DMS153 treated with DMSO at 0.1 percent for 48 hours (cell line): Measurements from ENCODE around the gene NSD1.
"Not testable (repeated sequence)": the region's sequence is repeated elsewhere in the genome, so short reads cannot be mapped to it uniquely, and the experiment has no call there.

Experiments used
- DNase-seq: peaks from one replicate; lab custom pipeline; 2025; ENCODE audit not compliant: unreplicated experiment; lab: John Stamatoyannopoulos, UW

Gene NSD1

GRCh38 chr5:177126771-177127170 is 6.8 kb upstream of the NSD1 start:
- no peak for DNase-seq

- no peak for DNase-seq
These were observed 5.0 kb upstream of the NSD1 start for GRCh38 chr5:177128551-177128981.

- DNase-seq, result no peak
These were observed 3.2 kb upstream of the NSD1 start for GRCh38 chr5:177130211-177131018.

- DNase-seq, result no peak
These were observed 2.6 kb upstream of the NSD1 start for GRCh38 chr5:177131019-177131320.

DNA sequence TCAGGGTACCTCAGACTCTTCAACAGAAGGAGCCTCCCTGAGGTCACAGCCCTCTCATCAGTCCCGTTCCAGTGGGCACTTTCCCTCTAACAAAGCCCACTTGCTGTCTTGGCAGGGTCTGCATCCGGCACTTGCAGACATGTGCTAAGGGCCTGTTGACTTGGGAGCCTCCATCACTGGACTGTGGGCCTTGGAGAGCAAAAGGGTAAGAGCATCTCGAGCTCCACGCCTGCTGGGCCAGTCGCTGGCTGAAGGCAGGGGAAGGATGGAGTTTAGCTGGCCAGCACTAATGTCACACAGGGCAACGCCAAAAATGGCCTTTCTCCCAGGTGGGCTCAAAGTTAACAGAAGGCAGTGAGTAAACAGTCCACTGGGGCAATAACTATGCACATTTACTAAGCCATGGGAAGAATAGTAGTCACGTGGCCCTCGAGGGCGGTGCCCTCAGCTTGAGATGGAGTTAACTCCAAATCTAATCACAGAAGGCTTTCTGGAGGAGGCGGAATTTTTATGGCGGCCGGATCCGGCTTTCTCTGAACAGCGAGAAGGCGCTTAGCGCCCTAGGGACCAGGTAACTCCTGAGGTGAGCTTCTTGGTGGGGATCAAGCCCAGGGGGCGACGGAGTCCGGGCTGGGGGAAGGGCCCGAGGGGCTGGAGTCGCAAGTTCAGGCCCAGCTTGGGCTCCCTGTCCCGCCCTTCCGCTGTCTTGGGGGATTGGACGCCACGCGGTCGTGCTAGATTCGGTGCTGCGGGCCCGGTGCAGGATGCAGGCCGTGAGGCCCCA is 2.0 kb upstream of the NSD1 start:
- DNase-seq, result no peak

DNA sequence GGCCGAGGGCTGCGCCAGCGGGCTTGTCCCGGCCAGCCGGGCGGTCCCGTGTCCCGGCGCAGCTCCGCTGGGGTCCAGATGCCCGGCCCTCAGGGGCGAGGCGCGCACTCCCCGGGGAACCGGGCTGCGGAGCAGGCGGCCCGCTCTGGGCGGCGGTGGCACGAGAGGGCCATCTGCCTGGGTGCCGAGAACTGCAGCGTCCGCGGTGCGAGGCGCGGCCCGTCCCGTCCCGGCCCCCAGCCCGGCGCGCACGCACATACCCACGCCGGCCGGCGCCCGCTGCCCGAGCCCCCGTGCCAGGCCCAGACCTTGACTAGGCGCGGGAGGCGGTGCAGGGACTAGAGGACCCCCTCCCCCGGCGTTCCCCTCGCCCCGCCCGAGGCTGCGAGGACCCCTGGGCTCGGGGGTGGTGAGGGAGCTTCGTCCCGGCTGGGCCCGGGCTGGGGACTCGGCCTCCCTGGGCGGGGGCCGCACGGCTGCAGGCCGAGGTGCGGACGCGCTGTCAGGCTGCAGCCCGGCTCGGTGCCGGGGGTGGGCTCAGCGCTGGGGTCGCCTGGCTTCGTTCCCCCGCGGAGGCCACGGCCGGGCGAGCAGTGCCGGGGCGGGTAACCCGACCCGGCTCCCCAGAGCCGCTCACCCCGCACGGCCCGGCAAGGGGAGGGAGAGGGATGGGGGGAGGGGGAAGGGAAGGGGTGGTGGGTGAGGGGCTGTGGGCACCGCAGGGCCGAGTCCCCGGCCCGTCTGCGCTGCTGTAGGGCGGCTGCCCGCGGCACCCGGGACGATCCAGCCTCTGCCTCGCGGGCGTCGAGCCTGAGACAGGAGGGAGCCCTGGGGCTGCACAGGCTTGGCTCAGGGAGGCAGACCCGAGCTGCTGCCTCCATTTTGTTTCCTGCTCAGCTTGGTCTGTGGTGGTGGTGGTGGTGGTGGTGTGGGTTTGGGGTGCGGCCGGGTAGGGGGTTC is 1.2 kb upstream of the NSD1 start:
- no peak for DNase-seq

DNA sequence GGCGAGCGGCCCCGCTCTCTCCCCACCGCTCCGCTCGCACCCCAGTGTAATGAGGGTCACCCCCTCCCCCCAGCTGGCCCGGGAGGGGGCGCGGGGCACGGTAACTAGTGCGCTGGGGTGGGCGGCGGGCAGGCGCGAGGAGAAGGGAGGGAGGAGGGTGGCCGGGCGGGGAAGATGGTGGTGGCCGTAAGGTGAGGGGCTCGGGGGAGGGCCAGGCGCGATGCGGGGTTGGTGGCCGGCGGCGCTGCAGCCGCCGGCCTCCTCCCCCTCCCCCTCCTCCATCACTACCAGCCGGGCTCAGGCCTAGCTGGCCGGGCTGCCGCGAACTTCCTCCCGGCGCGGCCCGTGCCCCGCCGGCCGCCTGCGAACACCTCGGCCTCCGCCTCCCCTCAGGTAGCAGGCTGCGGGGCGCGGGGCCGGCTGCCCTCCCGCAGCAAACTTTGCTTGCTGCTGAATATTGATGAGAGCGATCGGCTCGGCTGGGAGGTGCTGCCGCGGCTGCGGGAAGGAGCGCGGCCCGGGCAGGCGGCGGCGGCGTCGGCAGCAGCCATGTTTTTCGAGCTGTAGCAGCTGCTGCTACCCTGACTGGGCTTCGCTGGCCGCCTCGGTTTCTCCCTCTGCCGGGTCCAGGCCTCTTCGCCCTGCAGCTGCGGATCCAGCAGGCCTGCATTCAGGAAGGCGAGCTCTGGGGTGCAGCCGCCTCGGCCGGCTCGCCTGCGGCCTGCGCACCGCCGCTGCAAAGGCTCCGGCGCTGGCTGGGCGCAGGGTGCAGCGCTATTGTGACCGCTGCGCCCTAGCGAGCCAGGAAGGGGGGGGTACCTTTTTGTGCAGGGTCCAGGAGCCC is 502 bp downstream of the NSD1 start:
- DNase-seq, result no peak

DNA sequence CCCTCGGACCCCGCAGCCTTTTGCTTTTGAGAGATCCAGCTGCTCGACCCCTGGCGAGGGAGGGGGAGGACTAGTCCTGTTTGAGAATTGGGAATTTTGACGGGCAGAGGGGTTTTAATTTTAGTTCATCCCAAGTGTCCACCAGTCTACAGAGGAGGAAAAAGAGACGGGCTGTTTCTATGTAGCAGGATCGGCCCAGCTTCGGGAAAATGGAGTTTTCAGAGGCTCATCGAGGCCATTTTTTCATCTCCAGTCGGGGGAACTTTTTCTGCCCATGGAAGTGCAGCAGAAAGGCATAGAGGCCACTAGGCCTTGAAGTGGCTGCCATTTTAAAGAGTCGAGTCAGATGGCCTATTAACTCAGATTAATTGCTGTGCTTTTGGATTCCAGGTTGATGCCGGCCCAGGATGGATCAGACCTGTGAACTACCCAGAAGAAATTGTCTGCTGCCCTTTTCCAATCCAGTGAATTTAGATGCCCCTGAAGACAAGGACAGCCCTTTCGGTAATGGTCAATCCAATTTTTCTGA is 1.2 kb downstream of the NSD1 start:
- DNase-seq, result no peak

- no peak for DNase-seq
These were observed 6.7 kb downstream of the NSD1 start for GRCh38 chr5:177140312-177140711.

GRCh38 chr5:177141496-177141895 is 7.9 kb downstream of the NSD1 start:
- DNase-seq, result no peak

GRCh38 chr5:177142098-177142611 is 8.6 kb downstream of the NSD1 start:
- DNase-seq, result no peak

GRCh38 chr5:177142778-177143177 is 9.2 kb downstream of the NSD1 start:
- no peak for DNase-seq

DNA sequence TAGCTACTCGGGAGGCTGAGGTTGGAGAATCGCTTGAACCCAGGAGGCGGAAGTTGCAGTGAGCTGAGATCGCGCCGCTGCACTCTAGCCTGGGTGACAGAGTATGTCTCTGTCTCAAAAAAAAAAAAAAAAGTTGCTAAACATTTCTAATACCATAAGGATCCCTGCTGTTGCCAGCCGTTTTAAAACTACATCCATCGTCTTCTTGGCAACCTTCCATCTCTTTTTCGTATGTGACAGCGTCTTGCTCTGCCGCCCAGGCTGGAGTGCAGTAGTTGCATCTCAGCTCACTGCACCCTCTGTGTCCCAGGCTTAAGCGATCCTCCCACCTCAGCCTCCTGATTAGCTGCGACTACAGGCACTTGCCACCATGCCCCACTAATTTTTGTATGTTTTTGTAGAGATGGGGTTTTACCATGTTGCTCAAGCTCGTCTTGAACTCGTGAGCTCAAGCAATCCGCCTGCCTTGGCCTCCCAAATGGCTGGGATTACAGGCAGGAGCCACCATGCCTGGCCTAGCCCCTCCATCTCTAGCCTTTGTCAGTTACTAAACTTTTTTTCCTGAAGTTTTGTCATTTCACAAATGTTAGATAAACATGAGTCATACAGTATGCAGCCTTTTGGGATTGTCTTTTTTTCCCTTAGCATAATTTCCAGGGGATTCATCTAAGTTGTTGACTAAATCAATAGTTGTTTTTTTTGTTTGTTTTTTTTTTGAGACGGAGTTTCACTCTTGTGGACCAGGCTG is 13.5 kb downstream of the NSD1 start:
- no peak for DNase-seq

- not testable (repeated sequence) for DNase-seq
These were observed 16.5 kb downstream of the NSD1 start for GRCh38 chr5:177150061-177150460.

DNA sequence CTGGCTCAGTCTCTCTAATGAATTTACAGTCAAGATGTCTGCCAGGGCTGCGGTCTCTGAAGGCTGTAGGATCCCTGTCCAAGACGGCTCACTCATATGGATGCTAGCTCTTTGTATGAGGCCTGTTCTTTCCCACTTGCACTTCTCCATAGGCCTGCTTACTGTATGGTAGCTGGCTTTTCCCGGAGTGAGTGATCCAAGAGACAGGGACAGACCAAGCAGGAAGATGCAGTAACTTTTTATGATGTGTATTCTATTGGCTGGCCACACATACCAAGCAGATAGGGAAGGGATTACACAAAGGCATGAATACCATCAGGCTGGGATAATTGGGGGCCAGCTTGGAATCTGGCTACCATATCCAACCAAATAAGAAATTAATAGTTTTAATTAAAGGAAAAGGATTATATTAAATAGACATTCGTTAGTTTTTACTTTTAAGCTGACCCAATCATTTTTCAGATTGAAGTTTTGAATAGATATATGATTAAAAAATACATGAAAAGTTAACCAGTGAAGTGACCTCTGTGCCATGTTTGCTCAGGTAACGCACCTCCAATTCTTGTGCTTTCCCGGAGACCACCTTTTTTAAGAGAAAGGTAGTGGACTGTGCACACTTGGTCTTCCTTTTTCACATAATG is 20.6 kb downstream of the NSD1 start:
- no peak for DNase-seq

DNA sequence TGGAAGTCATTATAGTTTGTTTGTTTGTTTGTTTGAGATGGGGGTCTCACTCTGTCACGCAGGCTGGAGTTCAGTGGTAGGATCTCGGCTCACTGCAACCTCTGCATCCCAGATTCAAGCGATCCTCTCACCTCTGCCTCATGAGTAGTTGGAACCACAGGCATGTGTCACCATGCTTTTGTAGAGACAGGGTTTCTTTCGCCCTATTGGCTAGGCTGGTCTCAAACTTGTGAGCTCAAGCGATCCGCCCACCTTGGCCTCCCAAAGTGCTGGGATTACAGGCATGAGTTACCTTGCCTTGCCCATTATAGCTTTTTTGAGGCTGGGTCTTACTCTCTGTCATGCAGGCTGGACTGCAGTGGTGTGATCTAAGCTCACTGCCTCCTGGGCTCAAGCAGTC is 28.8 kb downstream of the NSD1 start:
- DNase-seq, result no peak

- no peak for DNase-seq
These were observed 29.9 kb downstream of the NSD1 start for GRCh38 chr5:177163500-177163899.

DNA sequence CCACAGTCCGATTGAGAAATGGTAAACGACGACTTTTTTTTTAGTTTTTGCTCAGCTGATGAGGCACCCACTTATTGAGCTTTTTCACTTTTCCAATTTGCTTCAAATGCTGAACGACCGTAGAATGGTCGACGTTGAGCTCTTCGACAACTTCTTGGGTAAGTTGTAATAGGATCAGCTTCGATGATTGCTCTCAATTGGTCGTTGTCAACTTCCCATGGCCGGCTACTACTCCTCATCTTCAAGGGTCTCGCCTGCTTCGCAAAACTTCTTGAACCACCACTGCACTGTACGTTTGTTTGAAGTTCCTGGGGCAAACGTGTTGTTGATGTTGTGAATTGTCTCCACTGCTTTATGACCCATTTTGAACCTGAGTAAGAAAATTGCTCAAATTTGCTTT is 35.7 kb downstream of the NSD1 start:
- no peak for DNase-seq

DNA sequence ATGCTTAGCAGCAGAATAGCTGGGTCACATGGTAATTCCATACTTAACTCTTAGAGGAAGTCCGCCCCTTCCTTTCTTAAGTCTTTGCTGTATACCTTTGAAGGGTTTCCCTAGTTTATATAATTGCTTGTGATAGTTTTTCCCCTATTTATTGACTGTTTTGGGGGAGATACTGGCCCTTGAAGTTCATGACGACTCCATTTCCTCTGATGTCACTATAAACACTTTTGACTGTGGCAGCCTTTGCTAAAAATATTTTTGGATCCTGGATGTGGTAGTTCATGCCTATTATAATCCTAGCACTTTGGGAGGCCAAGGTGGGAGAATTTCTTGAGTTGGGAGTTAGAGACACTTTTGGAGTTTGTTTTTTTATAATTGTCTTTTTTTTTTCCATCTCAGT is 38.4 kb downstream of the NSD1 start:
- DNase-seq, result no peak
